Psoas muscle (tissue), 8 donors: Measurements from ENCODE around the gene TMEM14A. TPM values are rescaled to one million over a fixed set of nuclear protein-coding genes. Genes with fewer than 3 reads are reported as not detected.
"Not testable (repeated sequence)": the region's sequence is repeated elsewhere in the genome, so short reads cannot be mapped to it uniquely, and the experiment has no call there.

ENCODE experiments used
- ATAC-seq, 4 donors: fragments of 200-7000 bp; cut with Tn5 transposase; one replicate each; pipeline ENCODE4 v1.9.1; 2020; ENCODE audit warnings: moderate library complexity in 3 of 4, mild to moderate bottlenecking in 2 of 4
- DNase-seq, 2 donors: peaks; one replicate each; pipeline ENCODE4 v3.0.0-alpha.2; 2020
- H3K27ac ChIP-seq: fragments of 200-600 bp; one replicate; pipeline ENCODE4 v1.8.0; 2022
- H3K27me3 ChIP-seq, 3 donors: fragments of 200-600 bp in 1 of 3; one replicate each; pipeline versions ENCODE4 v1.6.1 to v1.8.0; 2013 to 2022; ENCODE audit warnings: low read length in 2 of 3, mild to moderate bottlenecking in 2 of 3, moderate library complexity in 1 of 3; ENCODE audit not compliant: insufficient read depth in 3 of 3
- H3K36me3 ChIP-seq, 2 donors: fragments of 200-600 bp in 1 of 2; one replicate each; pipeline versions ENCODE4 v1.6.1 to v1.8.0; 2013 to 2022; ENCODE audit warnings: low read depth in 1 of 2, mild to moderate bottlenecking in 1 of 2, moderate library complexity in 1 of 2; ENCODE audit not compliant: insufficient read depth in 1 of 2
- H3K4me1 ChIP-seq: fragments of 200-600 bp; one replicate; pipeline ENCODE4 v1.8.0; 2022
- H3K4me3 ChIP-seq: fragments of 200-600 bp; one replicate; pipeline ENCODE4 v1.8.0; 2022; ENCODE audit warnings: mild to moderate bottlenecking
- H3K9me3 ChIP-seq: fragments of 200-600 bp; one replicate; pipeline ENCODE4 v1.8.0; 2022
- WGBS, 3 donors: extraction: QIAGEN DNeasy Blood & Tissue Kit; methylation state at CpG; one replicate each; pipeline versions ENCODE4 v1.1.6 to v1.1.7; 2013; 5-methylcytosine and 5-hydroxymethylcytosine counted together
- intact Hi-C, 2 donors: fragments of 100-400 bp; cut with DNase I; formaldehyde crosslinking; loops; one replicate each; pipeline versions ENCODE4 v1.11.0 to v1.14.2; 2022
- polyA plus RNA-seq, 3 donors: library from polyadenylated mRNA; stranded (reverse); fragments of 200-250 nt; gene quantifications; one replicate each; pipeline ENCODE4 v1.2.3, GENCODE V29; 2013
- total RNA-seq, 4 donors: library from RNA; stranded (reverse); fragmentation: NEBNext Ultra II Directional in 2 of 4; extraction: Animal tissue kit (Norgen Biotek cat#: 25700) in 2 of 4; gene quantifications; one replicate each; pipeline versions ENCODE4 v1.2.1 to v1.2.4, GENCODE V29; 2021 to 2023
- TF ChIP-seq, protein P1 (sequence below): fragments of 200-600 bp; IDR thresholded peaks from one replicate; pipeline ENCODE4 v1.8.0; 2022; ENCODE audit warnings: antibody characterized with exemption
- donor health status: healthy with polysubstance abuse.
- donor health status: DM: no; HTN: no; CAD: no; lungs with moderate emphysema.
- donor health status: Bipolar disorder and iron deficiency.
- donor health status: healthy.
- donor health status: DM: yes; HTN: yes; CAD: no.
- donor health status: DM: no; HTN: no; CAD: no.
- donor health status: DM: no; HTN: no; CAD: no.
- donor health status: DM: yes; HTN: yes; CAD: no.

TMEM14A gene
- total and polyA plus RNA-seq, 7 donors, result 1.2 to 3.5 (median 2.7) TPM

DNA sequence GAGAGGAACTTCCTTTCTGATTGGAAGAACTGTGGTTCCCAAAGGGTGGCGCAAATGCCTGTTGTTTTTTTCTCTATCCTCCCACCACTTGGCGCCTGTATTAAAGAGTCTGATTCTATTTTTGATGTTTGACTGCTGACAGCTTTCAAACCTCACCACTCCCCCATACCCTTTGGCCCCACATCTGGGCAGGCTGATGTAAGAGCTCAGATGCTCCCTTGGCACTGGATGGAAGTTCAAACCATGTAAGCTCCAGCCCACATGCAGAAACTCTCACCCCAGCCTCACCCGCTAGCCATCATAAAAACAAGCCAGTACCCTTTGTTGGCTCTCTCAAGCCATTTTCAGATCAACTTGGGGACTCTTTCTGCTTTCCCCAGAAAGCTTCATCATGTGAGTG, 20.0 kb upstream of the TMEM14A start:
- ATAC-seq (no peak), DNase-seq (no peak)
- TF ChIP-seq, protein P1, sequence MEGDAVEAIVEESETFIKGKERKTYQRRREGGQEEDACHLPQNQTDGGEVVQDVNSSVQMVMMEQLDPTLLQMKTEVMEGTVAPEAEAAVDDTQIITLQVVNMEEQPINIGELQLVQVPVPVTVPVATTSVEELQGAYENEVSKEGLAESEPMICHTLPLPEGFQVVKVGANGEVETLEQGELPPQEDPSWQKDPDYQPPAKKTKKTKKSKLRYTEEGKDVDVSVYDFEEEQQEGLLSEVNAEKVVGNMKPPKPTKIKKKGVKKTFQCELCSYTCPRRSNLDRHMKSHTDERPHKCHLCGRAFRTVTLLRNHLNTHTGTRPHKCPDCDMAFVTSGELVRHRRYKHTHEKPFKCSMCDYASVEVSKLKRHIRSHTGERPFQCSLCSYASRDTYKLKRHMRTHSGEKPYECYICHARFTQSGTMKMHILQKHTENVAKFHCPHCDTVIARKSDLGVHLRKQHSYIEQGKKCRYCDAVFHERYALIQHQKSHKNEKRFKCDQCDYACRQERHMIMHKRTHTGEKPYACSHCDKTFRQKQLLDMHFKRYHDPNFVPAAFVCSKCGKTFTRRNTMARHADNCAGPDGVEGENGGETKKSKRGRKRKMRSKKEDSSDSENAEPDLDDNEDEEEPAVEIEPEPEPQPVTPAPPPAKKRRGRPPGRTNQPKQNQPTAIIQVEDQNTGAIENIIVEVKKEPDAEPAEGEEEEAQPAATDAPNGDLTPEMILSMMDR, result no peak
- Histone ChIP-seq H3K4me3 (no peak overlapping the region), H3K27me3 (peaks cover 0 to 3% (median 0%) of the 10 kb centered on the region in 3 donors), H3K36me3 (no peaks in the 10 kb centered on the region), H3K4me1 (no peaks in the 10 kb centered on the region), H3K9me3 (no peaks in the 10 kb centered on the region), H3K27ac (no peak overlapping the region)
- WGBS, 3 donors, result 71 to 81% (median 72%) methylated on average over 3 of the region's 3 CpGs
- intact Hi-C loops, result no loop called here

GRCh38 chr6:52653151-52653550, 17.8 kb upstream of the TMEM14A start:
- no peaks in the 10 kb centered on the region for H3K36me3 ChIP-seq
- DNase-seq (no peak), ATAC-seq (no peak)
- H3K4me3 ChIP-seq, result no peak overlapping the region
- peaks cover 0 to 3% (median 2%) of the 10 kb centered on the region in 3 donors for H3K27me3 ChIP-seq
- no peaks in the 10 kb centered on the region for H3K4me1 ChIP-seq
- TF ChIP-seq, protein P1, result no peak
- H3K27ac ChIP-seq, result no peak overlapping the region
- no peaks in the 10 kb centered on the region for H3K9me3 ChIP-seq
- intact Hi-C loops, result no loop called here

- H3K4me3 ChIP-seq, result no peak overlapping the region
- intact Hi-C loops, result no loop called here
- DNase-seq, result no peak
- ATAC-seq, result no peak
- no peak overlapping the region for H3K27ac ChIP-seq
- peaks cover 0 to 3% (median 2%) of the 10 kb centered on the region in 3 donors for H3K27me3 ChIP-seq
- H3K4me1 ChIP-seq, result no peaks in the 10 kb centered on the region
- no peaks in the 10 kb centered on the region for H3K36me3 ChIP-seq
- TF ChIP-seq, protein P1, result no peak
- H3K9me3 ChIP-seq, result no peaks in the 10 kb centered on the region
- 80 to 91% (median 88%) methylated on average over 1 of the region's 1 CpG for WGBS, 3 donors
Measured at GRCh38 chr6:52654007-52654406, 16.9 kb upstream of the TMEM14A start.

GRCh38 chr6:52654592-52654991, 16.3 kb upstream of the TMEM14A start:
- 88 to 91% (median 88%) methylated on average over 4 of the region's 4 CpGs for WGBS, 3 donors

DNA sequence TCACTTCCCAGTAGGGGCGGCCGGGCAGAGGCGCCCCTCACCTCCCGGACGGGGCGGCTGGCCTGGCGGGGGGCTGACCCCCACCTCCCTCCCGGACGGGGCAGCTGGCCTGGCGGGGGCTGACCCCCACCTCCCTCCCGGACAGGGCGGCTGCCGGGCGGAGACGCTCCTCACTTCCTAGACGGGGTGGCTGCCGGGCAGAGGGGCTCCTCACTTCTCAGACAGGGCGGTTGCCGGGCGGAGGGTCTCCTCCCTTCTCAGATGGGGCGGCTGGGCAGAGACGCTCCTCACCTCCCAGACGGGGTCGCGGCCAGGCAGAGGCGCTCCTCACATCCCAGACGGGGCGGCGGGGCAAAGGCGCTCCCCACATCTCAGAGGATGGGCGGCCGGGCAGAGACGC, 15.0 kb upstream of the TMEM14A start:
- H3K36me3 ChIP-seq, H3K27ac ChIP-seq, intact Hi-C loops, H3K4me1 ChIP-seq, DNase-seq, H3K27me3 ChIP-seq, H3K9me3 ChIP-seq, H3K4me3 ChIP-seq, ATAC-seq: not testable (repeated sequence)
- 92 to 100% (median 97%) methylated on average over 3 to 28 of the region's 33 CpGs for WGBS, 3 donors

More at GRCh38 chr6:52654592-52654991, 16.3 kb upstream of the TMEM14A start:
- DNase-seq, result no peak
- H3K27me3 ChIP-seq, result peaks cover 0 to 3% (median 2%) of the 10 kb centered on the region in 3 donors
- ATAC-seq, result no peak
- H3K4me3 ChIP-seq, result no peak overlapping the region
- TF ChIP-seq, protein P1, result no peak
- H3K9me3 ChIP-seq, result no peaks in the 10 kb centered on the region
- H3K27ac ChIP-seq, result no peak overlapping the region
- intact Hi-C loops, result no loop called here
- H3K36me3 ChIP-seq, result no peaks in the 10 kb centered on the region
- H3K4me1 ChIP-seq, result no peaks in the 10 kb centered on the region
